ENCODE measurements around the gene HAUS7. TPM values are rescaled to one million over a fixed set of nuclear protein-coding genes. Genes with fewer than 3 reads are reported as not detected.

Gene HAUS7
- total and polyA plus RNA-seq, 2 of the 8 experiments (the other 6 are each of a cell fraction or from before 2014, with no cell fraction given): 45.4 to 54.0 TPM

GRCh38 chrX:153463556-153463955 lies 6.8 kb downstream of the HAUS7 start (continued):
- TF ChIP-seq, protein P1, sequence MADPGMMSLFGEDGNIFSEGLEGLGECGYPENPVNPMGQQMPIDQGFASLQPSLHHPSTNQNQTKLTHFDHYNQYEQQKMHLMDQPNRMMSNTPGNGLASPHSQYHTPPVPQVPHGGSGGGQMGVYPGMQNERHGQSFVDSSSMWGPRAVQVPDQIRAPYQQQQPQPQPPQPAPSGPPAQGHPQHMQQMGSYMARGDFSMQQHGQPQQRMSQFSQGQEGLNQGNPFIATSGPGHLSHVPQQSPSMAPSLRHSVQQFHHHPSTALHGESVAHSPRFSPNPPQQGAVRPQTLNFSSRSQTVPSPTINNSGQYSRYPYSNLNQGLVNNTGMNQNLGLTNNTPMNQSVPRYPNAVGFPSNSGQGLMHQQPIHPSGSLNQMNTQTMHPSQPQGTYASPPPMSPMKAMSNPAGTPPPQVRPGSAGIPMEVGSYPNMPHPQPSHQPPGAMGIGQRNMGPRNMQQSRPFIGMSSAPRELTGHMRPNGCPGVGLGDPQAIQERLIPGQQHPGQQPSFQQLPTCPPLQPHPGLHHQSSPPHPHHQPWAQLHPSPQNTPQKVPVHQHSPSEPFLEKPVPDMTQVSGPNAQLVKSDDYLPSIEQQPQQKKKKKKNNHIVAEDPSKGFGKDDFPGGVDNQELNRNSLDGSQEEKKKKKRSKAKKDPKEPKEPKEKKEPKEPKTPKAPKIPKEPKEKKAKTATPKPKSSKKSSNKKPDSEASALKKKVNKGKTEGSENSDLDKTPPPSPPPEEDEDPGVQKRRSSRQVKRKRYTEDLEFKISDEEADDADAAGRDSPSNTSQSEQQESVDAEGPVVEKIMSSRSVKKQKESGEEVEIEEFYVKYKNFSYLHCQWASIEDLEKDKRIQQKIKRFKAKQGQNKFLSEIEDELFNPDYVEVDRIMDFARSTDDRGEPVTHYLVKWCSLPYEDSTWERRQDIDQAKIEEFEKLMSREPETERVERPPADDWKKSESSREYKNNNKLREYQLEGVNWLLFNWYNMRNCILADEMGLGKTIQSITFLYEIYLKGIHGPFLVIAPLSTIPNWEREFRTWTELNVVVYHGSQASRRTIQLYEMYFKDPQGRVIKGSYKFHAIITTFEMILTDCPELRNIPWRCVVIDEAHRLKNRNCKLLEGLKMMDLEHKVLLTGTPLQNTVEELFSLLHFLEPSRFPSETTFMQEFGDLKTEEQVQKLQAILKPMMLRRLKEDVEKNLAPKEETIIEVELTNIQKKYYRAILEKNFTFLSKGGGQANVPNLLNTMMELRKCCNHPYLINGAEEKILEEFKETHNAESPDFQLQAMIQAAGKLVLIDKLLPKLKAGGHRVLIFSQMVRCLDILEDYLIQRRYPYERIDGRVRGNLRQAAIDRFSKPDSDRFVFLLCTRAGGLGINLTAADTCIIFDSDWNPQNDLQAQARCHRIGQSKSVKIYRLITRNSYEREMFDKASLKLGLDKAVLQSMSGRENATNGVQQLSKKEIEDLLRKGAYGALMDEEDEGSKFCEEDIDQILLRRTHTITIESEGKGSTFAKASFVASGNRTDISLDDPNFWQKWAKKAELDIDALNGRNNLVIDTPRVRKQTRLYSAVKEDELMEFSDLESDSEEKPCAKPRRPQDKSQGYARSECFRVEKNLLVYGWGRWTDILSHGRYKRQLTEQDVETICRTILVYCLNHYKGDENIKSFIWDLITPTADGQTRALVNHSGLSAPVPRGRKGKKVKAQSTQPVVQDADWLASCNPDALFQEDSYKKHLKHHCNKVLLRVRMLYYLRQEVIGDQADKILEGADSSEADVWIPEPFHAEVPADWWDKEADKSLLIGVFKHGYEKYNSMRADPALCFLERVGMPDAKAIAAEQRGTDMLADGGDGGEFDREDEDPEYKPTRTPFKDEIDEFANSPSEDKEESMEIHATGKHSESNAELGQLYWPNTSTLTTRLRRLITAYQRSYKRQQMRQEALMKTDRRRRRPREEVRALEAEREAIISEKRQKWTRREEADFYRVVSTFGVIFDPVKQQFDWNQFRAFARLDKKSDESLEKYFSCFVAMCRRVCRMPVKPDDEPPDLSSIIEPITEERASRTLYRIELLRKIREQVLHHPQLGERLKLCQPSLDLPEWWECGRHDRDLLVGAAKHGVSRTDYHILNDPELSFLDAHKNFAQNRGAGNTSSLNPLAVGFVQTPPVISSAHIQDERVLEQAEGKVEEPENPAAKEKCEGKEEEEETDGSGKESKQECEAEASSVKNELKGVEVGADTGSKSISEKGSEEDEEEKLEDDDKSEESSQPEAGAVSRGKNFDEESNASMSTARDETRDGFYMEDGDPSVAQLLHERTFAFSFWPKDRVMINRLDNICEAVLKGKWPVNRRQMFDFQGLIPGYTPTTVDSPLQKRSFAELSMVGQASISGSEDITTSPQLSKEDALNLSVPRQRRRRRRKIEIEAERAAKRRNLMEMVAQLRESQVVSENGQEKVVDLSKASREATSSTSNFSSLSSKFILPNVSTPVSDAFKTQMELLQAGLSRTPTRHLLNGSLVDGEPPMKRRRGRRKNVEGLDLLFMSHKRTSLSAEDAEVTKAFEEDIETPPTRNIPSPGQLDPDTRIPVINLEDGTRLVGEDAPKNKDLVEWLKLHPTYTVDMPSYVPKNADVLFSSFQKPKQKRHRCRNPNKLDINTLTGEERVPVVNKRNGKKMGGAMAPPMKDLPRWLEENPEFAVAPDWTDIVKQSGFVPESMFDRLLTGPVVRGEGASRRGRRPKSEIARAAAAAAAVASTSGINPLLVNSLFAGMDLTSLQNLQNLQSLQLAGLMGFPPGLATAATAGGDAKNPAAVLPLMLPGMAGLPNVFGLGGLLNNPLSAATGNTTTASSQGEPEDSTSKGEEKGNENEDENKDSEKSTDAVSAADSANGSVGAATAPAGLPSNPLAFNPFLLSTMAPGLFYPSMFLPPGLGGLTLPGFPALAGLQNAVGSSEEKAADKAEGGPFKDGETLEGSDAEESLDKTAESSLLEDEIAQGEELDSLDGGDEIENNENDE (IDR thresholded peaks at IDR 0.05; ENCODE audit: insufficient replicate concordance, low read length): no peak
- TF ChIP-seq EZH2 (IDR thresholded peaks at IDR 0.05; ENCODE audit: low read depth, low read length, severe bottlenecking): no peak
- no peak for TF ChIP-seq ASH2L (IDR thresholded peaks at IDR 0.05; ENCODE audit: low read length)
